Astrocyte of the cerebellum (primary cell): ENCODE measurements around the gene C3orf70.

Source experiments
- DNase-seq: peaks from one replicate; pipeline ENCODE4 v3.0.0-alpha.2; 2011; ENCODE audit warnings: low read depth
- H3K4me3 ChIP-seq: 2 replicates; pipeline ENCODE4 v1.5.1; 2011; ENCODE audit warnings: mild to moderate bottlenecking, low read depth, low read length, moderate library complexity
- CTCF ChIP-seq: IDR thresholded peaks from 2 replicates; pipeline ENCODE4 v1.5.1; 2012; ENCODE audit warnings: low read length, low read depth, moderate library complexity, mild to moderate bottlenecking; ENCODE audit errors: missing control alignments
- in situ Hi-C: cut with HindIII; loops from 2 replicates; pipeline ENCODE4 v1.10.0; 2017; ENCODE audit warnings: low sequenced_read_pairs

C3orf70 gene

GRCh38 chr3:185041540-185041939 lies 111.3 kb downstream of the C3orf70 start:
- H3K4me3 ChIP-seq: no peak overlapping the region
- TF ChIP-seq CTCF: no peak
- no peak for DNase-seq
- in situ Hi-C loops: loop anchor here (5.0 kb wide), 1 partner anchor 36 kb away; no protein-coding TSS in a partner anchor

GRCh38 chr3:185040425-185040824 lies 112.4 kb downstream of the C3orf70 start:
- DNase-seq: no peak
- in situ Hi-C loops: loop anchor here (5.0 kb wide), 1 partner anchor 37 kb away; no protein-coding TSS in a partner anchor

GRCh38 chr3:185037801-185038200 lies 115.1 kb downstream of the C3orf70 start:
- TF ChIP-seq CTCF: no peak
- H3K4me3 ChIP-seq: no peak overlapping the region
- DNase-seq: no peak
- in situ Hi-C loops: no loop called here

More at GRCh38 chr3:185040425-185040824, 112.4 kb downstream of the C3orf70 start:
- no peak for TF ChIP-seq CTCF
- H3K4me3 ChIP-seq: no peak overlapping the region

- H3K4me3 ChIP-seq: no peak overlapping the region
- no peak for TF ChIP-seq CTCF
- DNase-seq: no peak
- in situ Hi-C loops: no loop called here
These were observed 121.9 kb downstream of the C3orf70 start for GRCh38 chr3:185030951-185031350.

GRCh38 chr3:185030399-185030798 lies 122.5 kb downstream of the C3orf70 start:
- no peak for TF ChIP-seq CTCF
- DNase-seq: no peak
- H3K4me3 ChIP-seq: no peak overlapping the region
- in situ Hi-C loops: no loop called here

- no peak for TF ChIP-seq CTCF
- in situ Hi-C loops: no loop called here
- H3K4me3 ChIP-seq: no peak overlapping the region
- no peak for DNase-seq
These were observed 123.8 kb downstream of the C3orf70 start for GRCh38 chr3:185029086-185029485.

- H3K4me3 ChIP-seq: no peak overlapping the region
- TF ChIP-seq CTCF: no peak
- in situ Hi-C loops: no loop called here
- DNase-seq: no peak
These were observed 124.7 kb downstream of the C3orf70 start for GRCh38 chr3:185028121-185028520.
